ENCODE results near the gene SAXO2.
"Not testable (repeated sequence)": the region's sequence is repeated elsewhere in the genome, so short reads cannot be mapped to it uniquely, and the experiment has no call there.

SAXO2 gene

DNA sequence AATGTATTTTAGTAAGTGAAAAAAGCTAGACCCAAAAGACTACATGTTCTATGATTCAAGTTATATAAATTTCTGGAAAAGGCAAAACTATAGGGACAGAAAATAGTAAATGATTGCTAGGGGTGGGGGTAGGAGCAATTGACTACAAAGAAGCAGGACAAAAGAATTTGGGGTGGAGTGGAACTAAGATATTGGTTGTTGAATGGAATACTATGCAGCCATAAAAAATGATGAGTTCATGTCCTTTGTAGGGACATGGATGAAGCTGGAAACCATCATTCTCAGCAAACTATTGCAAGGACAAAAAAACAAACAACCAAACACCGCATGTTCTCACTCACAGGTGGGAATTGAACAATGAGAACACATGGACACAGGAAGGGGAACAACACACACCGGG is 25.6 kb downstream of the SAXO2 start:
- not testable (repeated sequence) for DNase-seq

GRCh38 chr15:82292271-82292670 is 29.7 kb downstream of the SAXO2 start:
- DNase-seq, result no peak

GRCh38 chr15:82294061-82294690 is 31.6 kb downstream of the SAXO2 start:
- no peak for DNase-seq

GRCh38 chr15:82297546-82297945 is 34.9 kb downstream of the SAXO2 start:
- DNase-seq, result no peak

DNA sequence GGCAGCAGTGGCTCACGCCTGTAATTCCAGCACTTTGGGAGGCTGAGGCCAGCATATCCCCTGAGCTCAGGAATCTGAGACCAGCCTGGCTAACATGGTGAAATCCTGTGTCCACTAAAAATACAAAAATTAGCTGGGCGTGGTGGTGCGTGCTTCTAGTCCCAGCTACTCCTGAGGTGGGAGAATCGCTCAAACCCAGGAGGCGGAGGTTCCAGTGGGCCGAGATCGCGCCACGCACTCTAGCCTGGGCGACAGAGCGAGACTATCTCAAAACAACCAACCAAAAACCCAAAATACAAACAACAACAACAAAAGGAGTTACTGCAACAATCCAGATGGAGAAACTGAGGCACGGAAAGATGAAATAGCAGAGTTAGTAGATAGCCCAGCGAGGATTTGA is 35.4 kb downstream of the SAXO2 start:
- no peak for DNase-seq

DNA sequence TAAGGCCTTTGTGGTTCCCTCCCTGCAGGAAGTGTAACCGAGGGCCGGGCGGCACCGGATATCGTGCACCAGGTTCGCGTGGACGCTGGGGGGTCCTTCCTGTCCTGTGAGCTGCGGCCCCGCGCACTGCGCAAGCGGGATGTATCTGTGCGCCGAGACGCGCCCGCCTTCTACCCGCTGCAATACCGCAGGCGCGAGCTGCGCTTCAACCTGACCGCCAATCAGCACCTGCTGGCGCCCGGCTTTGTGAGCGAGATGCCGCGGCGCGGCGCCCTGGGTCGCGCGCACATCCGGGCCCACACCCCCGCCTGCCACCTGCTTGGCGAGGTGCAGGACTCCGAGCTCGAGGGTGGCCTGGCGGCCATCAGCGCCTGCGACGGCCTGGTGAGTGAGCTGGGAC is 35.9 kb downstream of the SAXO2 start:
- DNase-seq, result no peak

DNA sequence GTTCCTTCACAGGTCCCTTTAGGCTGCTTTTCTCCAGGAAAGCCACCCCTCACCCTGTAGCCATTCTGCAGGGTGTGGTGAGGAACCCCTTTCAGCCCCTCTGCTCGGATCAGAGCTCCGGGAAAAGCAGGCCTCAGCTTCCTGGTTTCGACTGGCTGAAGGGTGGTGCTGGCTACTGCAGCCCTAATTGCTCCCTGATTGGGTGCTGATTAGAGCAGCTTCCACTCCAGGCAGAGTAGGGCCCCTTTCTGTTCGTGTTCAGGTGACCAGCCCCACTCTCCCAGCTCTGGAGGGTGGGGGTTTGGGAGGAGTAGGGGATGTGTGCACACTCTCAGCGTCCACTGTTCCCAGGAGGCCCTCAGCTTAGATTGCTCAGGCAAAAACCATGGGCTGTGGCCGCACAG is 36.9 kb downstream of the SAXO2 start:
- not testable (repeated sequence) for DNase-seq

- DNase-seq, result not testable (repeated sequence)
Observed at GRCh38 chr15:82300326-82300725, 37.7 kb downstream of the SAXO2 start.

- no peak for DNase-seq
Observed at GRCh38 chr15:82300883-82301282, 38.3 kb downstream of the SAXO2 start.

GRCh38 chr15:82301296-82302016 is 38.8 kb downstream of the SAXO2 start:
- DNase-seq, result no peak

DNA sequence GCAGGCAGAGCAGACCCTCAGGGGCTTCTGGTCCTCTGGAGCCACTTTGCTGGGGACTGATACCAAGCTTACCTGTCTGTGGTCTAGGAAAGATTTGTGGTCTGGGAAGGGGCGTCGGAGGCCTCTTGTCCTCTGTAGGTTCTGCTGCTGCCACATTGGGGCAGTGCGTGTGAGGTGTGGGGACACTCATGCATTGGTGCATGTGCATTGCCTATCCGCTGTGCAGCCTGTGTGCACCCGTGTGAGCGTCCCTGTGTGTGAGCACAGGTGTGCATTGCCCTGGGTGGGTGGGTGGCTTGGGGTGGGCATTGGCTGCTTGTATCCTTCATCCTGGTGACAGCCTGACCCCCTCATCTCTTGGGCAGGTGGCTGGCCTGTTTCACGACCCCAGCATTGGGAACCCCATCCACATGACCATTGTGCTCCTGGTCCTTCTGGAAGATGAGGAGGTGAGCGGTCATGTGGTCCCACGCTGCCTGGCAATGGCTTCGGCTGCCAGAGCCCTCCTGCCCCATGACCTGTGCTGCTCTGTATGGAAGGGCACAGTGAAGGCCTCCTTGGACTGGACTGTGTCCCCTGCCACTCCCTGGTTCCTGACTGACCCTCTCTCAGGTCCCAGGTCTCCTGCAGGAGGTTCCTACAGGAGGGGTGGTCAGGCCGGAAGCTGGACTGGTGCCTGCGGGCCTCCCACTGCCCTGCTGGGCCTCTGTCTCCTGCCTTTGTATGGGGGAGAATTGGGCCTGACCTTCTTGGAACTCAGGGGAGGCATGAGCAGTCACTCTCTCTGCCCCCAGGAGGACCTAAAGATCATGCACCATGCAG is 41.5 kb downstream of the SAXO2 start:
- DNase-seq, result no peak

GRCh38 chr15:82304778-82305090 is 42.1 kb downstream of the SAXO2 start:
- no peak for DNase-seq

- DNase-seq, result no peak
Observed at GRCh38 chr15:82305621-82306048, 43.0 kb downstream of the SAXO2 start.

DNA sequence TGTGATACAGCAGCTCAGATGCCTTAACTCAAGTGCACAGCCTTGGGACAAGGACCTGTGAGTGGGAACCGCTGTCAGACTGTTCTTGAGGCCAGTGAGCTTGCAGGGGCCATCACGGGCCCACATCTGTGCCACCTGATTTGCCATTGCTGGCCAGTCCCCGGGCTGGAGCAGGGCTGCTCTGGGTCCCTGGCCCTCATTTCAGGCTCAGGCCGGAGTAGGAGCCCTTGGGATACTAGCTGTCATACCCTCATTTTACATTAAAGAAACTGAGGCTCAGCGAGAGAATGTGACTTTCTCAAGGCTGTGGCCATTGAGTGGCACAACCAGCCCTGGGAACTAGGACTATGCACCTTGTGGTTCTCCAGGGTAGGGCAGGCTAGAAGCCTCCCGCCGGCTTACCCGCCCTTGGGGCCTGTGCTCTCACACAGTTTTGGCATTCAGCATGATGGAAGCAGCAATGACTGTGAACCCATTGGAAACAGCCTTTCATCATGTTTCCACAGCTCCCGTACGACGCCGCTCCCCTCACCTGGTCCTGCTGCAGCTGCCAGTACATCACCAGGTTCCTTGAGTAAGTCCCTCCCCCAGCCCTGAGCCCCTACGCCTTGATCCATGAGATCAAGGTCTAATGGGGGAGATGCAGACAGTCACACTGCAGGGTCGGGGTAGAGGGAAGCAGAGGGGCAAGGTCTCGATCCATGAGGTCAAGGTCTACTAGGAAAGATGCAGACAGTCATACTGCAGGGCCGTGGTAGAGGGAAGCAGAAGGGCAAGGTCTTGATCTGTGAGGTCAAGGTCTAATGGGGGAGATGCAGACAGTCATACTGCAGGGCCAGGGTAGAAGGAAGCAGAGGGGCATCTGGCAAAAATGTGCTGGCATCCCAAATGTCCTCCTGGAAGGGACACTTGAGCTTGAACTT is 44.4 kb downstream of the SAXO2 start:
- DNase-seq, result no peak

- DNase-seq, result no peak
Observed at GRCh38 chr15:82307714-82308081, 45.1 kb downstream of the SAXO2 start.

DNA sequence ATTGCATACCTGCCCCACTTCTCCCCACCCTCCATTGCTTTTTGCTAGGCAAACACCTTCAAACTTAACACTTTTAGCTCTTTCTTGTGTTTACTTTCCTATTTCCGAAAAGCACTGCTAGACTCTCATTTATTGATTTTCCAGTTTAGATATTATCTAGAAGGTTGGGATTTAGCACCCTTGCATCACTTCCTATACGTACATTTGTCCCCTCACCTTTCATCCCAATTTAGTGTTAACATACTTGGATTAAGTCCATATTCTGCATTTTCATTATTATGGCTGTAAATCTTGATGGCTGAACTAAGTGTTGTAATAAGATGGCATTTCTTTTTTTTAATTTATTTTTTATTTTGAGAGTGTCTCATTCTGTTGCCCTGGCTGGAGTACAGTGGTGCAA is 47.2 kb downstream of the SAXO2 start:
- no peak for DNase-seq

DNA sequence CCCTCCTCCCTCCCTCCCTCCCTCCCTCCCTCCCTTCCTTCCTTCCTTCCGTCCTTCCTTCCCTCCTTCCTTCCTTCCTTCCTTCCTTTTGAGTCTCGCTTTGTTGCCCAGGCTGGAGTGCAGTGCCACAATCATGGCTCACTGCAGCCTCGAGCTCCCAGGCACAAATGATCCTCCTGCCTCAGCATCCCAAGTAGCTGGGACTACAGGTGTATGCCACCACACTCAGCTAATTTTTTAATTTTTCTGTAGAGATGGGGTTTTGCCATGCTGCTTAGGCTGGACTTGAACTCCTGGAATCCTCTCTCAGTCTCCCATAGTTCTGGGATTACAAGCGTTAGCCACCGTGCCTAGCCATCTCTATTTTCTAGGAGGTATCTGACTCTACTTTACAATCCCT is 48.7 kb downstream of the SAXO2 start:
- not testable (repeated sequence) for DNase-seq

DNA sequence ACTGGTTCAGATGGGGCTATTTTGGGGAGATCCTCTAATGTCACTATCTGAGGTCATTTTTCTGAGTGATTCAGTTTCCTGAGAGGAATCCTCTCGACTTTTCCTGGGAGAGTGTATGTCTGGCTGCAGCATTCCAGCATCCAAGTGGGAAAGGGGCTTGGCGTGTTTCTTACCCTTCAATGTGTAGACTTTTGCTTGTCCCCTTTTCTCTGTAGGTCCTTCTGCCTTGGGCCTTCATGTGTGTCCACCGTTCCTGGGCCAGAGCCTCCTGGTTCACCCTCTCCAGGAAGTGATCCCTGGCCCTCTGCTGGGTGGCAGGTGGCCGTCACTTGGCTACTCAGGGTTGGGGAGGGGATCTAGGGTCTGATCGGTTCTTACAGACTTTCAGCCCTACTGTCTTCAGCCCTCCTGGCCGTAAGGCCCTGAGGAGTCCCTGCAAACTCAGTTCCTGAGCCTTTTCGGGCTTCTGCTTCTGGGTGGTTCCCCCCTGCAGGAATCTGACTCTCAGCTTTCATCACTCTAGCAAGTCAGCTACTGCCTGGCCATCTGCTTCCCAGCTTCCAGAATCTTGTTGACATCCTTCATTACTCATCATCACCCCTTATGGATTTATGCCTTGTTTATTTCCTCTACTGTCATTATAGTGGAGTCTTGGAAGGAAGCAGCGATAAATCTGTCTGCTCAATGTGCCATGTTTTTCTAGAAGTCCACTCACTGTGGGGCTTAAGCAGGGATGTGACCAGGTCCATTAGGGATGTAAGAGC is 50.1 kb downstream of the SAXO2 start:
- DNase-seq, result no peak

- DNase-seq, result no peak
Observed at GRCh38 chr15:82313446-82313845, 50.8 kb downstream of the SAXO2 start.

- not testable (repeated sequence) for DNase-seq
Observed at GRCh38 chr15:82313951-82314768, 51.5 kb downstream of the SAXO2 start.

All from kidney glomerular epithelial cell (primary cell).